ENCODE measurements around the gene RANBP1.

The RANBP1 gene

DNA sequence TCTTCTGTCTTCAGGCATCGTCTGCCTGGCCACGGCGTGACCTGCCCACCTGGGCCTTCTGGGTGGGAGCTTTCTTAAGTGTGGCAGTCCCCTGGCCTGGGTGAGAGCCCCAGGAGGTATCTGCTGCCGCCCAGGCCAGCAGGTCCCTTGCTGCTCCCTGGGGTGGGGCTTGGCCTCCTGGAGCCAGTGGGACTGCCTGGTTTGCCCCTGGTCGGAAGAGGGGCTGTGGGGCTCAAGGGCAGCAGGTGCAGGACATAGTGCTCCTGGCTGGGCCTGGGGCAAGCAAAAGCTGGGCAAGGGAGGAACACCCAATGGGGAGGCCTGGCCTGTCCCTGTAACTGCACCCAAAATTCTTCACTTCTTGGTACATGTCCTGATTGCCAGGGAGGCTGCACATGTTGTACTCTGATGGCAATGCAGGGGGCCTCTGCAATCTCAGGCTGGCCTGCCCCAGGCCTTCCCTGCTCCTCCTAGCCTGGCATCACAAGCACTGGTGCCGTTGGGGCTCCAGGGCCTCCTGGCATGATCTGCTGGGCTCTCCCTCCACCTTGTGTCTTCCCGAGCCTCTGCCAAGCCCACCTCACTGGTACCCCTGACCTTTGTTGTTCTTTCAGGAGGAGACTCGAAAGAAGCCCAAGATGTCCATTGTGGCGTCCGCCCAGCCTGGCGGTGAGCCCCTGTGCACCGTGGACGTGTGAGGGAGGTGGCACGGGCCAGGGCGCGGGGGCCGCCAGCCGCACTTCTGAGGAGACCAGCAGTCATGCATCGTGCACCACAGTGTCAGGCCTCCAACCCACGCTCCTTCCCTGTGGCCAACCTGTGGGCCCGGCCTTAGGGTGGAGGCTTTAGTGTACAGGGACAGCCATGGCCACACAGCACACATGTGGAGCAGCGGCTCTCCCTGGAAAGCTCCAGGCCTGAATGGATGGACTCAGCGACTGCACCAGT, 6.2 kb upstream of the RANBP1 start:
- DNase-seq, result no peak

DNA sequence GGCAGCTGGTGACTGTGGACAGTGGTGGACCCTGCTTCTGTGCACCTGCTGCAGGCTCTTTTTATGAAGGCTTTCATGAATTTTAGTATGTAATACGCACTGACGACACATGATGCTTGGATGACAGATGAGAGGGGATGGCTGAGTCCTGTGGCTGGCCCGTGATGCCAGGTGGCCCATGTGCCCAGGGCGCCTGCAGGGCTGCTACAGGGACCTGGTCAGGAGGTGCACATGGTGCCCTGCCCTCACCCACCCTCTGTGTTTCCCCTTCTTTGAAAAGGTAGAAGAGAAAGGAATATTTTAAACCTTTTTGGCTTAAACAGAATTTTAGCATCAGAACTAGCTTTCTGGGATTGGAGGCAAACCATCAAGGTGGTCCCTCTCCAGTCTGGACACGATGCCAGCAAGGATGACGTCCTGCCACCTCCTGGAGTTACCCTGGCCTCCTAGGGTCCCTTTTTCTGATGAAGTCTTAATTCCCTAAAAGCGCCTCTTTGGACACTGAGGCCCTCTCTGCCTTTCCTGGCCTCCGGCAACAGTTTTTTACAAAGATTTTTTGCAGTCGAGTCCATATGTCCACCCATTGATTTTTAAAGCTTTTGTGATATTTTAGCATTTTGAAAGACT, 5.4 kb upstream of the RANBP1 start:
- DNase-seq, result no peak

DNA sequence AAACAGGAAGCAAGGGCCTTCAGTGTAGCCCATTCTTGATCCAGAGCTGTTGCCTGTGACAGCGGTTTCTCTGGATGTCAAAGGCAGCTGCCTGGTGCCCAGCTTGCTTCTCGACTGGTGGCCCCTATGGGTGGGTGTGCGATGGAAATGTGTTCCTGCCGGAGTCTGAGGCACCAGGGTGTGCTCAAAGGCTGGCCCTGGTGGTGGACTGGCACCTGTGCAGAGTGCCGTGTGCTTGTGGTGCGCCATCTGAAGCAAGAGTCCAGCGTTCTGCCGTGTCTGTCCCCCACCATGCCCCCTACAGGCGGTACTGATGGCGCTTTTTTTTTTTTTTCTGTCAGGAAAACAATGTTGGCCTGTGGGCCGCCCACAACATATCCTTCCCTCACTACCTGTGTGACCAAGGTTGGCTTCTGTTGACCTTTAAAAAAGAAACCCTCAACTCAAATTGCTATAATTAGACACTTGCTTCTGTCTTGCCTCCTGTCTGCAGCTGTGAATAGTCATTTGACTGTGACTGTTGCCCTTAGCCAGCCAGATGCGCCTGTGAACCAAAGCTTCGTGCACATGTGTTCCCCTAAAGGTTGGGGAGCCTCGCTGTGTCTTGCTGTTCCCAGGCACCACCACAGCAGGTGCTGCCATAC, 4.7 kb upstream of the RANBP1 start:
- peak; percentile 36 for DNase-seq

DNA sequence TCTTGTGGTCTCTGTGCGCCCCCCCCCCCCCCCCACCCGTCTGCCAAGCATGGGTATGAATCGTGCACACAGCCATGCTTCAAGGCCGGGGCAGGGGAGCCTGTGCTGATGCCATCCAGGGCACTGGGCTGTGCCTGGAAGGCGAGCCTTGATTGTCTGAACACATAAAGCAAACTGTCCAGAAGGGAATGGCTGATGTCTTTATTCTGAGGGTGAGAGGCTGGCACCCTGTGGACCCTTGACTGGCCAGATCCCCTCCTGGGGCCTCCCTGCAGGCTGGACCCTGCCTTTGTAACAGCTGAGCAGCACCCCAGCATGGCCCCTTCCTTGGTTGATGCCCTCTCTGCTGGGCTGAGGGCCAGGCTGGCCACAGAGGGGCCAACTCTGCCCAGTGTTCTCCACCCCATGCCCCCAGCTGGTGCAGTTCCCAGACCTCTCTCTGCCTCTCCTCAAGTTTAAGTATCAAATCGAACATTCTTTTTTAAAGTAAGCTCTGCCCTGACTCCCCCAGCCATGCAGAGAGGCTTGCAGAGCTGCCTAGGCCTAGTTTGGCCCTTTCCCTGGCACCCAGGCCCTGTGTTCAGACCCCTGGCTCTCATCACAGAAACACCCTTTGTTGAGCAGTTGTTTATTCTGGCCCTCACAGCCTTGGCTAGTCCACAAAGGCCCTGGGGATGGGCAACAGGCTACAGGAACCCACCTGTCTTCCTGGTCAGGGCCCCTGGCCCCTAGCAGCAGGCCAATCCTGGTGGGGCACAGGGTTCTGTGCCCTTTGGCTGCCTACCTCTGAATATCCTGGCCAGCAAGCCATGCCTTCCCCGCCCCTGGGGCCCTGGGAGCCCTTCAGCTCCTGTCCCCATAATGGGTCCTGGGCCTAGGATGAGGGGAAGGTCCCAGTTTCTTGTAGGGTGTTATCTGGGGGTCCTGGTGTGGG, 3.9 kb upstream of the RANBP1 start:
- DNase-seq, result no peak

DNA sequence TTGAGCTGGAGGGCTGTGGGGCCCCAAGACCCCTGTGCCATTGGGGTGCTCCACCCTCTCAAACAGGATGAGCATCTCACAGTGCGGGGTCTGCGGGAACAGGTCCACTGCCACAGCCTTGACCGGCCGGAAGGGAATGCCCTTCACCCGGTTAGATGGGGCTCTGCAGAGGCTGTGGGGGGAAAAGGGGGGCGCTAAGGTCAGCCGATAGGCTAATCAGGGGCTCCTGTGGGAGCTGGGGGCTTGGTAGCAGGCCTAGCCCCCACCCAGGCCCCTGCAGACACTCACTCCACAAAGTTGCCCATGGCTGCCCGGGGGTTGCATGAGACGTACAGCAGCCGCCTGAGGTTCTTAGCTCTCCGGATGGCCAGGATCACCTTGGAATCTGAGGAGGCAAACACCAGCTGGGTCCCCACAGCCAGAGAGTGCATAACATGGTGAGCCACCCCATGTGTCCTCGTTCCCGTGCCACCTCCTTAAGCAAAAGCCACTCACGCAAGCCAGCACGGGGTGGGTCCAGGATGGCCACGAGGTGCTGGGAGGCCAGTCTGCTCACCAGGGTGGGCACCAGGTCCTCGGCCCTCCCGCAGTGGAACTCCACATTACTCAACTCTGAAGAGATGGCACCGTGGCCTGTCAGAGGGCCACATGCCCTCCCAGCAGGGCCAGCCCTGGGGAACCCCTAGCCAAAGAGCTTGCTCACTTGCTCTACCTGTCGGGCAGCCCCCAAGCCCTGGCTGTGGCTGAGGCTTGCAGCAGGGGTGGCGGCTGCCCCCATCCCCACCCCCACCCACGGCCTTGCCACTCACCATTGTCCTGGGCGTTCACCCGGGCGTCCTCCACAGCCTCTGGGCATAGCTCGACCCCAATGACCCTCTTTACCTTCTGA, 3.0 kb upstream of the RANBP1 start:
- no peak for DNase-seq

DNA sequence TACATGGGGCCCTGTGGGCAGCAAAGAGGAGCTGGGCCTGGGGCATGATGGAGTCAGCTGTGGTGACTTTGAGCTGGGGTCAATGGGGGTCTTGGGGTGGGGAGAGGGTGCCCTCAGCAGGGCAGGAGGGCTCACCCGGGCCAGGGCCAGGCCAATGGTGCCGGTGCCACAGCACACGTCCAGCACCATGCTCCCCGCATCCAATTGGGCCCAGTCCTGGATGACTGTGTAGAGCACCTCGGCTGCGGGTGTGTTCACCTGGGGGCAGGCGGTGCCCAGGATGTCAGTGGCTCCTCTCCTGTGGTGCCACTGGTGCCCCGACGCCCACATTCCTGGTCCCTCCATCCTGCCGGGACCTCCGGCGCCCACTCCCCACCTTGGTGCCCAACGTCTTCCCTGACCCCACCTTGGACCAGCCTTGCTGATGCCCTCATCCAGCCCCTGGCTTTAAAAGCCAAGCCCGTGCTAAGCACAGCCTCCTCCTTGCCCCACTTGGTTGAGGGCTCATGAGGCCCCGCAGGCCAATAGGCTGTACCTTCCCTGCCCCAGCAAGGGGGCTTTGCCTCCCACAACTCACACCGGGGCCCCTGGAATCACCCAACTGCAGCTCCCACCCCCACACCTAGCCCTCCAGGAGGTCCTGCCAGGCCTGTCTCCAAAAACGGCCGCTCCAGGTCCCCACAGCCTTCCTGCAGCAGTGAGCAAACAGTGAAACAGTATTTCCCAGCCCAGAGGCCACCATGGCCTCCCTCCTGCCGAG, 2.2 kb upstream of the RANBP1 start:
- DNase-seq, result no peak

DNA sequence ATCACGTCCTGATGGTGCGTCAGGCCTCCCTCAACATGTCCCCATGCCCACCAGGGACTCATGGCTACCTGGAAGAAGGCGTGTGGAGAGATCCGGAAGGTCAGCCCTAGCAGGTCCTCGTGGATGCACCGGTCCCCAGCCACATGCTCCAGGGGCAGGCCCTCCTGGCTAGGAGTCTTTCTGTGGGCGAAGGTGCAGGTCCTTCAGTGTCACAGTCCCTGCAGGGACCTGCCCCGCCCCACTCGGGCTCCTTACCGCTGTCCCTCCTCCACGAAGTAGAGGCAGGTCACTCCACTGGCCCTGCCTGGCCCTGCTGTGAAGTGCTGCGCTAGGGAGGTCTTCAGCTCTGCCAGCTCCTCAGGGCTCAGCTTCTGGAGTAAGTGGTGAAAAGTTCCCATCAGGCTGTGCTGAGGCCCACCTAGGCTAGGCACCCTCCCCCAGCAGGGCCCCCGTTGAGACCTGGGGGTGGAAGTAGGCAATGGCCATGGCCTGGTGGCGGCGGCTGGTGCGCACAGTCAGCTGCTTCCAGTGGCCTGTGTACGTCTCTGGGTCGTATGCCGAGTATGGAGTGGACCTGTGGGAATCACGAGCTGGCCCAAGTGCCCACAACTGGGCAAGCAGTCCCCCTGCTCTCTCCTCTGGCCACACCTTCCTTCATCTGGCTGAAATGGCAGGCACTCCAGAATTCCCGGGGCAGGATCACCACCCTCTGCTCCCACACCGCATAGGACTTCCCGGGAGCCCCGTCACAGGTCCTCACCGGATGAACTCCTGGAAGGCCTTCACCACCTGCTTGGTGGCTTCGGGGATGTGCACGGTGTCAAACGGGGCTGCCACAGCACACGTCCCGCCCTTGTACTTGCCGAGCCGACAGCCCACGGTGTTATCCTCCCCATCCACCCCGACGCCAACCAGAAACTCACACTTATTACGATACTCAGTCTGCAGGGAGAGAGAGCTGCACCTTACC, 1.1 kb upstream of the RANBP1 start:
- DNase-seq, result no peak

DNA sequence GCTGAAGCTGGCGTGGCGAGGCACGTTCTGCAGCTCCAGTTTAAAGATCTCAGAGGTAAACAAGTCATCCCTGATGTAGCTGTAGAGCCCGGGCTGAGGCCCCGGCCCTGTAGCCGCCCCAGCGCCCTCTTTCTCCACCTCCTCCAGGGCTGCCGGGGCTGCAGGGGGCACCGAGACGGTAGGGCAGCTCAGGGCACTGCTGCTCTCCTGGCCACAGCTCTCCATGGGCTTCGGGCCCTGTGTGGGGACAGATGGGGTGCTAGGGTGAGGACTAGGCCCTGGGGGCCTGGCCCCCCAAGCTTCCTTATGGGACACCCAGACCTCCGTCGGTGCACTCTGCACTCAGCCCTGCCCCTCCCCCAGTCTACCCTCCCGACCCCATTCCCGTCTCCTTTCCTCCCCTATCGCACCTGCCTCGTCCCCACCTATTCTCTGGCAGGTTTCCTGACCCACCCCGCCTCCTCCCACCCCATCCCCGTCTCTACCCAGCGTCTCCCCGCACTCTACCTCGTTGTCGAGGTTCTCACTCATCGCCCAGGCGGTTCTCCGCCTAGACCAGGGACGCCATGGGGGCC, 559 bp downstream of the RANBP1 start:
- DNase-seq, result no peak

DNA sequence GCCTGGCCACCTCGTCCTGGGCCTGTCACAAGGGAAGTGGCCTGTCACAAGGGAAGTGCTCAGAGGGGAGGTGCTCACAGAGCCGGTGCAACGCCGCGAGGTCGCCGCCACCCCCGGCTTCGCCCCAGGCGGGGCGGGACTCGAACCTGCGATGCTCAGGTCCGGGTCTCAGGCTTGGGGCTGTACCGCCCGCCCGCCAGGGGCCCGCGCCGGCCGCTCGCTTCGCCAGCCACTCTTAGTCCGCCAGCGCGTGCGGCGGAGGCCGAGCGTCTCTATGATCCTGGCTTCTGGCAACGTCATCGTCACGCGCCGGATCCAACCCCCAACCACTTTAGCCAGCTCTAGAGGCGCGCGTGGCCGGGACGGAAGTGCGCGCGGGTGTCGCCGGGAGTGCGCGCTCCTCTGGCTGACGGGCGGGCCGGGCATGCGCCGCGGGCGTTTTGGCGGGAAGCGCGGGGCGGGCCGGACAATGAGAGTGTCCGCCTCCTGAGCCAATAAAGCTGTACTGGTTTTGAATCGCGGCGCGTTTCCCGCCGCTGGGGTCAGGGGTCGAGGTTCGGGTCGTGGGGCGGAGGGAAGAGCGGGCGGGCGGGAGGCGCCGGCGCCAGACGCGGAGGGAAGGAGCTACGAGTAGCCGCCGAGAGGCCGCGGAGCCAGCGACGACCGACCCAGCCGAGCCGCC, 1.2 kb downstream of the RANBP1 start, which contains the start of gene TRMT2A:
Gene TRMT2A, minus strand, starts transcription at position 276 of the 682 bp plus-strand sequence. CDS start 320 bp downstream, outside the sequence.
- DNase-seq, result peak; percentile 98

DNA sequence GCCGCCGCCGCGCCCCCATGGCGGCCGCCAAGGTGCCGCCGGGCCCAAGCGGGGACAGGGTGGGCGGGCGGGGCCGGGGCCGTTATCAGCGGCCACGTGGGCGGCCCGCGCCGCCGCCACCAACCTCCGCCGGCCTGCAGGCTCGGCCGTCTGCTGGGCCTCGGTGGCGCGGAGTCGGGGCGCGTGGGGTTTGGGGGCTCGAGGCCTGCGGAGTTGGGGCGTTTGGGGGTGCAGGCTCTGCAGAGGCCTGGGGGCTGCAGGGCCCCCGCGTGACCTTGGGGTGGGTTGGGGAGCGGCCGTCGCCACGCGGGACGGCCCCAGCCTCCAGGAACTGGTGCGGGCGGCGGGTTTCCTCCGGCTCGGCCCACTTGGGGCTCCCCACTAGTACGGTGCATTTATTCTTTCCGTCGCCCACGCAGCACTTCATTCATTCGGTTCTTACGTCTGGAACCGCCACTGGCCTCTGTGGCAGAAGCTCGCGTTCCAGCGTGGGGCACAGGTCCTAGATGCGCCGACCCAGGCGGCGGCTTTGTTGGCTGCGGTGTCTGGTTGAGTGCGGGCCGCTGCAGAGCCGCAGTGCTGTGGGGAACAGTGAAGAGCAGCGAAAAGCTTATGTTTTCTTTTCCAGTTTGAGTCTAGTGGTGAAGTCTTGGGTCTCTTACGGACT, 1.9 kb downstream of the RANBP1 start:
- DNase-seq, result peak; percentile 12

DNA sequence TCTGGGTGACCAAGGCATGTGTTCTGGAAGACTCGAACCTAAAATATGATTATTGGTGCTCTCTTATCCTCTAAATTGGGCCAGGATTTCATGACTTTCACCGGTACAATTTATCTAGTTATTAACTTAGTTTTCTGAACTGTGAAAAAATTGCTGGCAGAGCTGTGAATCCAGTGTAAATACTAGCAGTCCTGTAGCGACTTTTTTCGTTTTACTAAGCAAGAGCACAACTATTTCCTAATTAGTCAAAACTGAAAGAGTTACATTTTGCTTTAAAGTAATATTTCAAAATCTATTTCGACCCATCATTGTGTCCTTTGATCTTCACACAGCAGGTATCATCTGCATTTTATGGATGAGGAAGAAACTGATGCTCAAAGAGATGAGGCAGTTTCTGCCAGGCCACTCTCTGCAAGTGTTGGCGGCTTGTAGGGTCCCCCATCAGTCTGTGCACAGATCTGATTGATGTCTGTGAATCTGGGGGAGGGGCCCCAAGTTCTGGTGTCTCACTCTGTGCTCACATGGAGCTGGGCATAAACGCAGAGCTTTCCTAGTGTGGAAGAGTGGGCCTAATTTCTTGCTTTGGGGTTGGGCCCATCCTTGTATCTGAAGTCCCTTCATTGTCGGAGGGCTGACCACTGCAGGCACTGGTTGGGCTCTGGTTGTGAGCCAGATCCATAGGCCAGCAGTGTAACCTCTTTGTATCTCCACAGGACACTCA, 2.6 kb downstream of the RANBP1 start:
- no peak for DNase-seq

DNA sequence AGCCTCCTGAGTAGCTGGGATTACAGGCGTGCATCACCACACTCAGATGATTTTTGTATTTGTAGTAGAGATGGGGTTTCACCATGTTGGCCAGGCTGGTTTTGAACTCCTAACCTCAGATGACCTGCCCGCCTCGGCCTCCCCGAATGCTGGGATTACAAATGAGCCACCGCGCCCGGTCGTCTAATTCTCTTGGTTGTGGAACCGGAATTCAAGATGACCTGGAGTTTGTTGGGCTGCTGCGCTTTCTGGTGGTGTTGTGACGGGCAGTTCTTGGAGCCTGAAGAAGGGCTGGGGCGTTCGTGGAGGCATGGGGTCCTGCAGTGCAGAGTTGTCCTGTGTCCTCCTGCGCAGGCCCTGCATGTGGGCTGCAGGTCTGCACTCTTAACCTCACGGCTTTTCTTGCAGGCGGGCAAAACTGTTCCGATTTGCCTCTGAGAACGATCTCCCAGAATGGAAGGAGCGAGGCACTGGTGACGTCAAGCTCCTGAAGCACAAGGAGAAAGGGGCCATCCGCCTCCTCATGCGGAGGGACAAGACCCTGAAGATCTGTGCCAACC, 6.0 kb downstream of the RANBP1 start:
- no peak for DNase-seq

DNA sequence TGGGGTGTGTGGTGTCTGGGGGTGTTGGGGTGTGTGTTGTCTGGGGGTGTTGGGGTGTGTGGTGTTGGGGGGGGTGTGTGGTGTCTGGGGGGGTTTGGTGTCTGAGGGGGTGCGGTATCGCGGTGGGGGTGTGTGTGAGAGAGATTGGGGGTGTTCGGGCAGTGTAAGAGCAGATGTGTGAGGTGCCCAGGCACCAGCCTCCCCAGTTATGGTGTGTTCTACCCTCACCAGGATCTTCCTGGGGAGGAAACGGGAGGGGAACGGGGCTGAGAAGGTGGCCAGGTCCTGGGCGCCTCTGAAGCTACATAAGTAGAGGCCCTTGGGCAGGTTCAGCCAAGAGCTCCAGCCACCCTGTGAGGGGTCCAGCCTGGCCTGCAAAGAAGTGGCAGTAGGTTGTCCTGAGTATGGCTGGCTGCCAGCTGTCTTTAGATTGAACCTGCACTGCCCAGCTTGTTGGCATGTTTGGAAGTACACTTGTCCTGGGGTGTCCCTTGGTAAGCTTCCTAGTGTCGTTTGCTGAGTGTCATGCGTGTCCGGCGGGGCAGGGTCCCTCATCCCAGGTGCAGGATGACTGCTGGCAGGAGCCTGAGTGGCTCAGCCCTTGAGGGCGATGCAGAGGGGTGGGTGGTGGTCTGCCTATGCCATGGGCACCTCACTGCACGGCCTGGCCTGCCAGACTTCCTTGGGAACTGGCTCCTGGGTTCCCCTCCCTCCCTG, 7.6 kb downstream of the RANBP1 start:
- no peak for DNase-seq

DNA sequence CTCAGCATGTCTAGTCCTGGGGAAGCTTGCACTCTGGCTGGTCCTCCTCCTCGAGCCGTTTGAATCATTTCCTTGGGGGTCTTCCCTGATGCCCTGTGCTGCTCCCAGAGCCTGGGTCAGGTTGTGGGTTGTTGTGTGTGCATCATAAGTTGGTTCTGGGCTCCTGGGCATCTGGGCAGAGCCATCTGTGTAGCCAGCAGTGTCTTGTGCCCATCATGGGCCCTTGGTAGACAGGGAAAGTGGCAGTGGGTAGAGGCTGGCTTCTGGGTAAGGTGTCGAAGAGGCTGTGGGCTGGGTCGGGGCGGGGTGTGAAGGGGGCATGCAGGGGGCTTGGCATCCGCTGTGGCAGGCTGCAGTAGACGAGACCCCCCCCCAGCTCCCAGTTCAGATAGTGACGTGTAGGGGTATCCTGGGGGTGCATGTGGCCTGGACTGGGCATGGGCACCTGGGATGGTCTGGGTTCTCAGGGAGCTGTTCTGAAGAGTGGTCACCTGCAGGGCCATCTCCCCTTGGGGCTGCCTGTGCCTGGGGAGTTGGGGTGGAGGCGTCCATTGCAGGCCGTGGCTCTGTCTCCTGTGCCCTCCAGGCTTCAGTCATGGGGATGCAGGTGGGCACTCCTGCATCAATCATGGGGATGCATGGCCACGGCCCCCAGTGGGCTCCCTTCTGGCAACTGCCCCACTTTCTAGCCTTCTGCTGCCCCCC, 8.3 kb downstream of the RANBP1 start:
- no peak for DNase-seq

Data from fibroblast of skin of back (primary cell).